HepG2 (cell line): ENCODE measurements around the gene EDN2. TPM values are rescaled to one million over a fixed set of nuclear protein-coding genes. Genes with fewer than 3 reads are reported as not detected.

Source experiments
- AGO1 ChIP-seq: fragments of 200-400 bp; formaldehyde crosslinking; IDR thresholded peaks from 2 replicates; pipeline ENCODE4 v1.6.1; 2017; ENCODE audit warnings: mild to moderate bottlenecking, low read depth, low read length, moderate library complexity; ENCODE audit not compliant: poor library complexity, severe bottlenecking
- ISL2 ChIP-seq: sonication (generic); formaldehyde crosslinking; IDR thresholded peaks from 2 replicates; pipeline ENCODE4 v1.5.0; 2020; ENCODE audit warnings: missing genetic modification reagents
- MXD4 ChIP-seq: IDR thresholded peaks from 2 replicates; pipeline ENCODE4 v1.6.1; 2016; ENCODE audit warnings: mild to moderate bottlenecking, missing biosample characterization, missing genetic modification reagents
- NRL ChIP-seq: sonication (generic); formaldehyde crosslinking; IDR thresholded peaks from 2 replicates; pipeline ENCODE4 v1.5.0; 2020; ENCODE audit warnings: missing genetic modification reagents, mild to moderate bottlenecking, moderate library complexity, borderline replicate concordance
- PCBP2 ChIP-seq: fragments of 200-400 bp; formaldehyde crosslinking; optimal IDR thresholded peaks from 2 replicates; pipeline ENCODE3; 2018; ENCODE audit warnings: low read length, low read depth; ENCODE audit not compliant: poor library complexity, severe bottlenecking
- RFX1 ChIP-seq: fragments of 450-650 bp; IDR thresholded peaks from 2 replicates; pipeline ENCODE4 v1.6.1; 2017
- SIN3A ChIP-seq: IDR thresholded peaks from 2 replicates; pipeline ENCODE4 v1.6.1; 2011; ENCODE audit warnings: low read depth, mild to moderate bottlenecking, control low read depth, low read length, borderline replicate concordance
- SMYD3 ChIP-seq: sonication (generic); formaldehyde crosslinking; IDR thresholded peaks from 2 replicates; pipeline ENCODE4 v1.8.1; 2023; ENCODE audit warnings: mild to moderate bottlenecking, missing genetic modification reagents
- U2AF2 ChIP-seq: fragments of 200-400 bp; formaldehyde crosslinking; IDR thresholded peaks from 2 replicates; pipeline ENCODE4 v1.6.1; 2017; ENCODE audit warnings: low read depth, mild to moderate bottlenecking, low read length
- ZNF251 ChIP-seq: sonication (generic); formaldehyde crosslinking; IDR thresholded peaks from 2 replicates; pipeline ENCODE4 v1.9.0; 2021; ENCODE audit warnings: mild to moderate bottlenecking, missing genetic modification reagents
- ZNF280D ChIP-seq: sonication (generic); formaldehyde crosslinking; IDR thresholded peaks from 2 replicates; pipeline ENCODE4 v1.5.1; 2020; ENCODE audit warnings: mild to moderate bottlenecking, missing genetic modification reagents
- ZNF788 ChIP-seq: sonication (generic); formaldehyde crosslinking; IDR thresholded peaks from 2 replicates; pipeline ENCODE4 v1.5.0; 2020; ENCODE audit warnings: mild to moderate bottlenecking, missing genetic modification reagents, borderline replicate concordance
- polyA plus RNA-seq, 8 experiments: library from polyadenylated mRNA; depleted of rRNA in 3 of 8; stranded (reverse) in 7 of 8; unstranded in 1 of 8; fragments of >200 nt; fragmentation: Illumina TruSeq in 4 of 8; extraction: Trizol in 4 of 8; gene quantifications; 2 replicates each; pipeline versions ENCODE4 v1.2.1 to v1.2.3, GENCODE V29; 2011 to 2016; ENCODE audit warnings: low read depth in 4 of 8, missing spikeins in 1 of 8, mixed read lengths in 1 of 8; ENCODE audit not compliant: insufficient read depth in 1 of 8
- total RNA-seq, 5 experiments: library from RNA; depleted of rRNA; stranded (reverse); fragments of >200 nt; fragmentation: Illumina TruSeq; extraction: Trizol; gene quantifications; 2 replicates each; pipeline ENCODE4 v1.2.3, GENCODE V29; 2016; ENCODE audit warnings: low read depth in 1 of 5
- TF ChIP-seq, protein P1 (sequence below), 2 experiments: sonication (generic) in 1 of 2; formaldehyde crosslinking in 1 of 2; IDR thresholded peaks; 2 replicates each; pipeline versions ENCODE4 v1.4.0 to v1.6.1; 2018 to 2020; ENCODE audit warnings: missing genetic modification reagents in 2 of 2, borderline replicate concordance in 1 of 2, low read depth in 1 of 2, mild to moderate bottlenecking in 1 of 2, missing biosample characterization in 1 of 2
- TF ChIP-seq, protein P2 (sequence below): sonication (generic); formaldehyde crosslinking; IDR thresholded peaks from 2 replicates; pipeline ENCODE4 v1.5.0; 2020; ENCODE audit warnings: missing genetic modification reagents, mild to moderate bottlenecking, borderline replicate concordance
- TF ChIP-seq, protein P3 (sequence below): sonication (generic); formaldehyde crosslinking; IDR thresholded peaks from 2 replicates; pipeline ENCODE4 v1.4.0; 2020; ENCODE audit warnings: missing genetic modification reagents, borderline replicate concordance
- TF ChIP-seq, protein P4 (sequence below): sonication (generic); formaldehyde crosslinking; IDR thresholded peaks from 2 replicates; pipeline ENCODE4 v1.4.0; 2020; ENCODE audit warnings: missing genetic modification reagents; ENCODE audit errors: not compliant biosample characterization

EDN2 gene
- total and polyA plus RNA-seq, 2 of the 13 experiments (the other 11 are each of a cell fraction or from before 2014, with no cell fraction given), result not detected

- TF ChIP-seq, protein P1, sequence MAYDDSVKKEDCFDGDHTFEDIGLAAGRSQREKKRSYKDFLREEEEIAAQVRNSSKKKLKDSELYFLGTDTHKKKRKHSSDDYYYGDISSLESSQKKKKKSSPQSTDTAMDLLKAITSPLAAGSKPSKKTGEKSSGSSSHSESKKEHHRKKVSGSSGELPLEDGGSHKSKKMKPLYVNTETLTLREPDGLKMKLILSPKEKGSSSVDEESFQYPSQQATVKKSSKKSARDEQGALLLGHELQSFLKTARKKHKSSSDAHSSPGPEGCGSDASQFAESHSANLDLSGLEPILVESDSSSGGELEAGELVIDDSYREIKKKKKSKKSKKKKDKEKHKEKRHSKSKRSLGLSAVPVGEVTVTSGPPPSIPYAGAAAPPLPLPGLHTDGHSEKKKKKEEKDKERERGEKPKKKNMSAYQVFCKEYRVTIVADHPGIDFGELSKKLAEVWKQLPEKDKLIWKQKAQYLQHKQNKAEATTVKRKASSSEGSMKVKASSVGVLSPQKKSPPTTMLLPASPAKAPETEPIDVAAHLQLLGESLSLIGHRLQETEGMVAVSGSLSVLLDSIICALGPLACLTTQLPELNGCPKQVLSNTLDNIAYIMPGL (CRISPR knock-in tag; IDR thresholded peaks at IDR 0.05; ENCODE audit: borderline replicate concordance in 1 of 2, low read depth in 1 of 2), result peak; percentile 39 to 49; a peak in 1 of 4 replicates
- TF ChIP-seq, protein P2, sequence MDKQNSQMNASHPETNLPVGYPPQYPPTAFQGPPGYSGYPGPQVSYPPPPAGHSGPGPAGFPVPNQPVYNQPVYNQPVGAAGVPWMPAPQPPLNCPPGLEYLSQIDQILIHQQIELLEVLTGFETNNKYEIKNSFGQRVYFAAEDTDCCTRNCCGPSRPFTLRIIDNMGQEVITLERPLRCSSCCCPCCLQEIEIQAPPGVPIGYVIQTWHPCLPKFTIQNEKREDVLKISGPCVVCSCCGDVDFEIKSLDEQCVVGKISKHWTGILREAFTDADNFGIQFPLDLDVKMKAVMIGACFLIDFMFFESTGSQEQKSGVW (CRISPR knock-in tag), result no peak
- TF ChIP-seq PCBP2, result no peak
- TF ChIP-seq SMYD3 (CRISPR knock-in tag), result no peak
- TF ChIP-seq ZNF251 (CRISPR knock-in tag), result no peak
- no peak for TF ChIP-seq SIN3A
- peak; percentile 49; the same call in 1 of the 2 replicates for TF ChIP-seq NRL (CRISPR knock-in tag)
- TF ChIP-seq, protein P3, sequence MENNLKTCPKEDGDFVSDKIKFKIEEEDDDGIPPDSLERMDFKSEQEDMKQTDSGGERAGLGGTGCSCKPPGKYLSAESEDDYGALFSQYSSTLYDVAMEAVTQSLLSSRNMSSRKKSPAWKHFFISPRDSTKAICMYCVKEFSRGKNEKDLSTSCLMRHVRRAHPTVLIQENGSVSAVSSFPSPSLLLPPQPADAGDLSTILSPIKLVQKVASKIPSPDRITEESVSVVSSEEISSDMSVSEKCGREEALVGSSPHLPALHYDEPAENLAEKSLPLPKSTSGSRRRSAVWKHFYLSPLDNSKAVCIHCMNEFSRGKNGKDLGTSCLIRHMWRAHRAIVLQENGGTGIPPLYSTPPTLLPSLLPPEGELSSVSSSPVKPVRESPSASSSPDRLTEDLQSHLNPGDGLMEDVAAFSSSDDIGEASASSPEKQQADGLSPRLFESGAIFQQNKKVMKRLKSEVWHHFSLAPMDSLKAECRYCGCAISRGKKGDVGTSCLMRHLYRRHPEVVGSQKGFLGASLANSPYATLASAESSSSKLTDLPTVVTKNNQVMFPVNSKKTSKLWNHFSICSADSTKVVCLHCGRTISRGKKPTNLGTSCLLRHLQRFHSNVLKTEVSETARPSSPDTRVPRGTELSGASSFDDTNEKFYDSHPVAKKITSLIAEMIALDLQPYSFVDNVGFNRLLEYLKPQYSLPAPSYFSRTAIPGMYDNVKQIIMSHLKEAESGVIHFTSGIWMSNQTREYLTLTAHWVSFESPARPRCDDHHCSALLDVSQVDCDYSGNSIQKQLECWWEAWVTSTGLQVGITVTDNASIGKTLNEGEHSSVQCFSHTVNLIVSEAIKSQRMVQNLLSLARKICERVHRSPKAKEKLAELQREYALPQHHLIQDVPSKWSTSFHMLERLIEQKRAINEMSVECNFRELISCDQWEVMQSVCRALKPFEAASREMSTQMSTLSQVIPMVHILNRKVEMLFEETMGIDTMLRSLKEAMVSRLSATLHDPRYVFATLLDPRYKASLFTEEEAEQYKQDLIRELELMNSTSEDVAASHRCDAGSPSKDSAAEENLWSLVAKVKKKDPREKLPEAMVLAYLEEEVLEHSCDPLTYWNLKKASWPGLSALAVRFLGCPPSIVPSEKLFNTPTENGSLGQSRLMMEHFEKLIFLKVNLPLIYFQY, result no peak
- no peak for TF ChIP-seq AGO1
- 0 out of 2 replicates have a peak, but pooled peaks have one; percentile 53 for TF ChIP-seq ZNF788 (CRISPR knock-in tag)
- no peak for TF ChIP-seq RFX1
- TF ChIP-seq U2AF2, result no peak
- TF ChIP-seq, protein P4, sequence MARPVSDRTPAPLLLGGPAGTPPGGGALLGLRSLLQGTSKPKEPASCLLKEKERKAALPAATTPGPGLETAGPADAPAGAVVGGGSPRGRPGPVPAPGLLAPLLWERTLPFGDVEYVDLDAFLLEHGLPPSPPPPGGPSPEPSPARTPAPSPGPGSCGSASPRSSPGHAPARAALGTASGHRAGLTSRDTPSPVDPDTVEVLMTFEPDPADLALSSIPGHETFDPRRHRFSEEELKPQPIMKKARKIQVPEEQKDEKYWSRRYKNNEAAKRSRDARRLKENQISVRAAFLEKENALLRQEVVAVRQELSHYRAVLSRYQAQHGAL (CRISPR knock-in tag), result no peak
- no peak for TF ChIP-seq ZNF280D (CRISPR knock-in tag)
- TF ChIP-seq MXD4 (CRISPR knock-in tag), result no peak
- TF ChIP-seq ISL2 (CRISPR knock-in tag), result 0 out of 2 replicates have a peak, but pooled peaks have one; percentile 30
These were observed 31.9 kb upstream of the EDN2 start (continued) for GRCh38 chr1:41516168-41517061.
